DMS53 treated with DMSO at 0.1 percent for 48 hours (cell line): Measurements from ENCODE around the gene MYNN.

Experiments
- DNase-seq: peaks from one replicate; lab custom pipeline; 2025; ENCODE audit not compliant: unreplicated experiment; lab: John Stamatoyannopoulos, UW

The MYNN gene

GRCh38 chr3:169774186-169774585, 990 bp downstream of the MYNN start:
- DNase-seq: no peak

GRCh38 chr3:169777822-169778221, 4.6 kb downstream of the MYNN start:
- no peak for DNase-seq

GRCh38 chr3:169780742-169781141, 7.5 kb downstream of the MYNN start:
- no peak for DNase-seq

GRCh38 chr3:169781209-169781855, 8.1 kb downstream of the MYNN start:
- no peak for DNase-seq

- DNase-seq: no peak
Observed at GRCh38 chr3:169787120-169787519, 13.9 kb downstream of the MYNN start.

- no peak for DNase-seq
Observed at GRCh38 chr3:169787791-169788190, 14.6 kb downstream of the MYNN start.

- no peak for DNase-seq
Observed at GRCh38 chr3:169790219-169790618, 17.0 kb downstream of the MYNN start.

GRCh38 chr3:169790687-169791429, 17.7 kb downstream of the MYNN start:
- DNase-seq: no peak

GRCh38 chr3:169792359-169792758, 19.2 kb downstream of the MYNN start:
- DNase-seq: no peak

- DNase-seq: no peak
Observed at GRCh38 chr3:169804681-169805080, 31.5 kb downstream of the MYNN start.

GRCh38 chr3:169809230-169809795, 36.1 kb downstream of the MYNN start:
- DNase-seq: no peak

GRCh38 chr3:169811631-169812331, 38.6 kb downstream of the MYNN start:
- peak; percentile 50 for DNase-seq

GRCh38 chr3:169812332-169813235, 39.4 kb downstream of the MYNN start, which contains the start of the genes LRRC34 and LRRIQ4:
Gene LRRC34 (minus strand): TSS chr3:169812904. CDS start chr3:169812548, 356 bp downstream.
Gene LRRIQ4 (plus strand): TSS chr3:169812870. CDS start chr3:169821922, 9,052 bp downstream.
- DNase-seq: peak; percentile 83

GRCh38 chr3:169813278-169813677, 40.1 kb downstream of the MYNN start:
- peak; percentile 40 for DNase-seq

GRCh38 chr3:169813757-169814517, 40.7 kb downstream of the MYNN start:
- peak; percentile 57 for DNase-seq

GRCh38 chr3:169815590-169816150, 42.5 kb downstream of the MYNN start:
- no peak for DNase-seq

- no peak for DNase-seq
Observed at GRCh38 chr3:169818316-169818715, 45.1 kb downstream of the MYNN start.

GRCh38 chr3:169822091-169822490, 48.9 kb downstream of the MYNN start:
- DNase-seq: peak; percentile 47

- DNase-seq: peak; percentile 66
Observed at GRCh38 chr3:169822540-169822939, 49.3 kb downstream of the MYNN start.
